Activated CD4-positive, alpha-beta T cell treated with anti-CD3 and anti-CD28 coated beads, Interleukin-2, Interleukin-6, amounts not matched to agents 100 ng/mL and 50 ng/mL, durations not matched to agents 16 hours and 8 hours (primary cell): ENCODE measurements around the gene KCNQ4.

Source experiments
- DNase-seq: peaks from one replicate; pipeline ENCODE4 v3.0.0-alpha.2; 2020

KCNQ4 gene

GRCh38 chr1:40783001-40783905, at the start of gene KCNQ4:
KCNQ4 (plus strand) TSS chr1:40783787; CDS start chr1:40784094, 307 bp downstream.
- peak; percentile 14 for DNase-seq

- no peak for DNase-seq
These were observed 48.5 kb upstream of the KCNQ4 start for GRCh38 chr1:40734882-40735628.

- DNase-seq: no peak
These were observed 47.5 kb upstream of the KCNQ4 start for GRCh38 chr1:40736085-40736531.

- no peak for DNase-seq
These were observed 44.8 kb upstream of the KCNQ4 start for GRCh38 chr1:40738831-40739230.

- DNase-seq: no peak
These were observed 44.1 kb upstream of the KCNQ4 start for GRCh38 chr1:40739455-40740008.

GRCh38 chr1:40740039-40740996, 43.3 kb upstream of the KCNQ4 start:
- DNase-seq: no peak

- no peak for DNase-seq
These were observed 42.4 kb upstream of the KCNQ4 start for GRCh38 chr1:40740997-40741736.

- peak; percentile 27 for DNase-seq
These were observed 41.1 kb upstream of the KCNQ4 start for GRCh38 chr1:40742363-40743061.

- DNase-seq: no peak
These were observed 40.1 kb upstream of the KCNQ4 start for GRCh38 chr1:40743452-40743851.

- DNase-seq: no peak
These were observed 39.7 kb upstream of the KCNQ4 start for GRCh38 chr1:40743860-40744259.

GRCh38 chr1:40745176-40745575, 38.4 kb upstream of the KCNQ4 start:
- DNase-seq: no peak

- no peak for DNase-seq
These were observed 37.1 kb upstream of the KCNQ4 start for GRCh38 chr1:40746344-40747090.

GRCh38 chr1:40748841-40749718, 34.5 kb upstream of the KCNQ4 start:
- DNase-seq: no peak

- no peak for DNase-seq
These were observed 33.8 kb upstream of the KCNQ4 start for GRCh38 chr1:40749817-40750216.

- DNase-seq: no peak
These were observed 33.1 kb upstream of the KCNQ4 start for GRCh38 chr1:40750451-40750908.

GRCh38 chr1:40751802-40752201, 31.8 kb upstream of the KCNQ4 start:
- DNase-seq: no peak

GRCh38 chr1:40753142-40753882, 30.3 kb upstream of the KCNQ4 start:
- DNase-seq: peak; percentile 57

GRCh38 chr1:40754201-40754600, 29.4 kb upstream of the KCNQ4 start:
- DNase-seq: no peak
